ENCODE measurements around the gene MAPK1. TPM values are rescaled to one million over a fixed set of nuclear protein-coding genes. Genes with fewer than 3 reads are reported as not detected.
A peak's percentile ranks its signal among the peaks of the same experiment; 100 is the strongest.

MAPK1 gene
- total and polyA plus RNA-seq, 9 of the 15 experiments (the other 6 are each of a cell fraction or from before 2014, with no cell fraction given): 46.3 to 575 (median 283) TPM

GRCh38 chr22:21712751-21713427 is 154.6 kb downstream of the MAPK1 start (continued):
- no peak for TF ChIP-seq NR0B1 (IDR thresholded peaks at IDR 0.05; ENCODE audit: partially characterized antibody)
- no peak for TF ChIP-seq ETS2 (tag; IDR thresholded peaks at IDR 0.05; ENCODE audit: borderline replicate concordance, poor library complexity, severe bottlenecking)
- TF ChIP-seq POLR3G (IDR thresholded peaks at IDR 0.05; ENCODE audit: extremely low read depth, insufficient read length, insufficient replicate concordance): no peak
- TF ChIP-seq COPS2 (conservative IDR thresholded peaks at IDR 0.05): no peak
- no peak for TF ChIP-seq ZNF133 (CRISPR knock-in tag; IDR thresholded peaks at IDR 0.05)
- no peak for TF ChIP-seq ZNF253 (CRISPR knock-in tag; conservative IDR thresholded peaks at IDR 0.05)
- no peak for TF ChIP-seq CGGBP1 (CRISPR knock-in tag; IDR thresholded peaks at IDR 0.05)
- no peak for TF ChIP-seq TRIM28 (IDR thresholded peaks at IDR 0.05)
- TF ChIP-seq, protein P1, sequence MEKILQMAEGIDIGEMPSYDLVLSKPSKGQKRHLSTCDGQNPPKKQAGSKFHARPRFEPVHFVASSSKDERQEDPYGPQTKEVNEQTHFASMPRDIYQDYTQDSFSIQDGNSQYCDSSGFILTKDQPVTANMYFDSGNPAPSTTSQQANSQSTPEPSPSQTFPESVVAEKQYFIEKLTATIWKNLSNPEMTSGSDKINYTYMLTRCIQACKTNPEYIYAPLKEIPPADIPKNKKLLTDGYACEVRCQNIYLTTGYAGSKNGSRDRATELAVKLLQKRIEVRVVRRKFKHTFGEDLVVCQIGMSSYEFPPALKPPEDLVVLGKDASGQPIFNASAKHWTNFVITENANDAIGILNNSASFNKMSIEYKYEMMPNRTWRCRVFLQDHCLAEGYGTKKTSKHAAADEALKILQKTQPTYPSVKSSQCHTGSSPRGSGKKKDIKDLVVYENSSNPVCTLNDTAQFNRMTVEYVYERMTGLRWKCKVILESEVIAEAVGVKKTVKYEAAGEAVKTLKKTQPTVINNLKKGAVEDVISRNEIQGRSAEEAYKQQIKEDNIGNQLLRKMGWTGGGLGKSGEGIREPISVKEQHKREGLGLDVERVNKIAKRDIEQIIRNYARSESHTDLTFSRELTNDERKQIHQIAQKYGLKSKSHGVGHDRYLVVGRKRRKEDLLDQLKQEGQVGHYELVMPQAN (IDR thresholded peaks at IDR 0.05; ENCODE audit: borderline replicate concordance): no peak
- TF ChIP-seq MXI1 (IDR thresholded peaks at IDR 0.05; ENCODE audit: low read depth, low read length): peak; percentile 88
- no peak for TF ChIP-seq DNMT1 (IDR thresholded peaks at IDR 0.05)
- TF ChIP-seq PHF21A (IDR thresholded peaks at IDR 0.05; ENCODE audit: borderline replicate concordance, low read depth): no peak
- TF ChIP-seq, protein P2, sequence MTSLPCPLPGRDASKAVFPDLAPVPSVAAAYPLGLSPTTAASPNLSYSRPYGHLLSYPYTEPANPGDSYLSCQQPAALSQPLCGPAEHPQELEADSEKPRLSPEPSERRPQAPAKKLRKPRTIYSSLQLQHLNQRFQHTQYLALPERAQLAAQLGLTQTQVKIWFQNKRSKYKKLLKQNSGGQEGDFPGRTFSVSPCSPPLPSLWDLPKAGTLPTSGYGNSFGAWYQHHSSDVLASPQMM (CRISPR knock-in tag; IDR thresholded peaks at IDR 0.05): no peak
- TF ChIP-seq HNRNPLL (IDR thresholded peaks at IDR 0.05; ENCODE audit: low read depth, low read length, poor library complexity, severe bottlenecking): peak; percentile 35
- no peak for TF ChIP-seq ZNF655 (CRISPR knock-in tag; IDR thresholded peaks at IDR 0.05)
- TF ChIP-seq ZNF507 (tag; conservative IDR thresholded peaks at IDR 0.05): no peak
- TF ChIP-seq, protein P3, sequence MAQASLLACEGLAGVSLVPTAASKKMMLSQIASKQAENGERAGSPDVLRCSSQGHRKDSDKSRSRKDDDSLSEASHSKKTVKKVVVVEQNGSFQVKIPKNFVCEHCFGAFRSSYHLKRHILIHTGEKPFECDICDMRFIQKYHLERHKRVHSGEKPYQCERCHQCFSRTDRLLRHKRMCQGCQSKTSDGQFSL (CRISPR knock-in tag; IDR thresholded peaks at IDR 0.05): no peak
- TF ChIP-seq, protein P3 (tag; IDR thresholded peaks at IDR 0.05): no peak
